Measurements from ENCODE around the gene LRRC9.
A peak's percentile ranks its signal among the peaks of the same experiment; 100 is the strongest.

The LRRC9 gene

GRCh38 chr14:59918824-59919569 is 947 bp upstream of the LRRC9 start:
- Histone ChIP-seq H3K4me1 (ENCODE audit: control insufficient read depth in 1 of 2, insufficient read depth in 2 of 2, low read length in 2 of 2) (no peaks in the 10 kb centered on the region), H3K36me3 (ENCODE audit: control insufficient read depth in 1 of 2, insufficient read depth in 2 of 2, low read length in 2 of 2) (no peaks in the 10 kb centered on the region), H3K18ac (ENCODE audit: low read length) (peak overlapping the region; percentile 70), H4K8ac (ENCODE audit: low read depth, low read length) (peak overlapping the region; percentile 57), H3K9ac (ENCODE audit: low read length) (peak overlapping the region; percentile 30), H3K9me3 (ENCODE audit: insufficient read depth, low read depth, low read length) (no peaks in the 10 kb centered on the region), H3K4me3 (ENCODE audit: low read depth, low read length) (peak overlapping the region; percentile 71), H3K14ac (ENCODE audit: low read length) (no peak overlapping the region), H3K79me1 (ENCODE audit: low read length) (peaks cover 4% of the 10 kb centered on the region), H3K79me2 (ENCODE audit: control insufficient read depth, insufficient read depth, low read length, poor library complexity) (no peaks in the 10 kb centered on the region), H2BK12ac (ENCODE audit: low read length) (no peak overlapping the region), H2AFZ (ENCODE audit: insufficient read depth, low read length, poor library complexity) (peak overlapping the region; percentile 73), H2AK5ac (ENCODE audit: low read length) (no peak overlapping the region), H2BK5ac (ENCODE audit: low read depth, low read length, poor library complexity) (no peak overlapping the region), H3K4me2 (ENCODE audit: low read length) (peak overlapping the region; percentile 66), H4K91ac (ENCODE audit: low read depth, low read length) (peak overlapping the region; percentile 8), H3K27me3 (ENCODE audit: insufficient read depth, low read length) (no peaks in the 10 kb centered on the region), H3K4ac (ENCODE audit: low read depth, low read length) (no peak overlapping the region), H3K23ac (ENCODE audit: low read length) (no peak overlapping the region), H3K27ac (ENCODE audit: low read depth, low read length) (no peak overlapping the region), H2BK120ac (ENCODE audit: insufficient read depth, low read length, poor library complexity) (peak overlapping the region; percentile 6), H4K12ac (ENCODE audit: low read depth, low read length) (no peak overlapping the region)
- no CpG with 5 or more reads among the region's 18 CpGs for WGBS (ENCODE audit: extremely low coverage, insufficient coverage, insufficient read length)
- DNase-seq: peak; percentile 49 to 67

GRCh38 chr14:59920378-59920683 is 387 bp downstream of the LRRC9 start:
- Histone ChIP-seq H3K4me3 (ENCODE audit: low read depth, low read length) (no peak overlapping the region), H2BK120ac (ENCODE audit: insufficient read depth, low read length, poor library complexity) (no peak overlapping the region), H3K4me2 (ENCODE audit: low read length) (peak overlapping the region; percentile 56), H3K27me3 (ENCODE audit: insufficient read depth, low read length) (no peaks in the 10 kb centered on the region), H3K27ac (ENCODE audit: low read depth, low read length) (no peak overlapping the region), H2AFZ (ENCODE audit: insufficient read depth, low read length, poor library complexity) (no peak overlapping the region), H3K14ac (ENCODE audit: low read length) (no peak overlapping the region), H3K9me3 (ENCODE audit: insufficient read depth, low read depth, low read length) (no peaks in the 10 kb centered on the region), H3K79me1 (ENCODE audit: low read length) (peaks cover 4% of the 10 kb centered on the region), H2BK5ac (ENCODE audit: low read depth, low read length, poor library complexity) (no peak overlapping the region), H4K12ac (ENCODE audit: low read depth, low read length) (no peak overlapping the region), H2BK12ac (ENCODE audit: low read length) (no peak overlapping the region), H3K79me2 (ENCODE audit: control insufficient read depth, insufficient read depth, low read length, poor library complexity) (no peaks in the 10 kb centered on the region), H3K9ac (ENCODE audit: low read length) (no peak overlapping the region), H3K36me3 (ENCODE audit: control insufficient read depth in 1 of 2, insufficient read depth in 2 of 2, low read length in 2 of 2) (no peaks in the 10 kb centered on the region), H4K8ac (ENCODE audit: low read depth, low read length) (no peak overlapping the region), H2AK5ac (ENCODE audit: low read length) (no peak overlapping the region), H4K91ac (ENCODE audit: low read depth, low read length) (no peak overlapping the region), H3K4me1 (ENCODE audit: control insufficient read depth in 1 of 2, insufficient read depth in 2 of 2, low read length in 2 of 2) (no peaks in the 10 kb centered on the region), H3K23ac (ENCODE audit: low read length) (no peak overlapping the region), H3K4ac (ENCODE audit: low read depth, low read length) (no peak overlapping the region), H3K18ac (ENCODE audit: low read length) (no peak overlapping the region)
- DNase-seq: no peak
- WGBS (ENCODE audit: extremely low coverage, insufficient coverage, insufficient read length): no CpG with 5 or more reads among the region's 1 CpG

GRCh38 chr14:59925797-59926196 is 5.9 kb downstream of the LRRC9 start:
- no peaks in the 10 kb centered on the region for H3K36me3 ChIP-seq (ENCODE audit: control insufficient read depth in 1 of 2, insufficient read depth in 2 of 2, low read length in 2 of 2)
- no peaks in the 10 kb centered on the region for H3K79me1 ChIP-seq (ENCODE audit: low read length)
- no peak overlapping the region for H3K4me2 ChIP-seq (ENCODE audit: low read length)
- no peak overlapping the region for H2AFZ ChIP-seq (ENCODE audit: insufficient read depth, low read length, poor library complexity)
- no peak overlapping the region for H3K18ac ChIP-seq (ENCODE audit: low read length)
- H3K9ac ChIP-seq (ENCODE audit: low read length): no peak overlapping the region
- H4K91ac ChIP-seq (ENCODE audit: low read depth, low read length): no peak overlapping the region
- H3K27me3 ChIP-seq (ENCODE audit: insufficient read depth, low read length): no peaks in the 10 kb centered on the region
- H2BK120ac ChIP-seq (ENCODE audit: insufficient read depth, low read length, poor library complexity): no peak overlapping the region
- H3K4ac ChIP-seq (ENCODE audit: low read depth, low read length): no peak overlapping the region
- no peak overlapping the region for H4K12ac ChIP-seq (ENCODE audit: low read depth, low read length)
- H4K8ac ChIP-seq (ENCODE audit: low read depth, low read length): no peak overlapping the region
- H2BK5ac ChIP-seq (ENCODE audit: low read depth, low read length, poor library complexity): no peak overlapping the region
- no CpG with 5 or more reads among the region's 2 CpGs for WGBS (ENCODE audit: extremely low coverage, insufficient coverage, insufficient read length)
- no peak overlapping the region for H3K27ac ChIP-seq (ENCODE audit: low read depth, low read length)
- no peaks in the 10 kb centered on the region for H3K4me1 ChIP-seq (ENCODE audit: control insufficient read depth in 1 of 2, insufficient read depth in 2 of 2, low read length in 2 of 2)
- H3K23ac ChIP-seq (ENCODE audit: low read length): no peak overlapping the region
- no peak for DNase-seq
- H3K4me3 ChIP-seq (ENCODE audit: low read depth, low read length): no peak overlapping the region
- H2BK12ac ChIP-seq (ENCODE audit: low read length): no peak overlapping the region
- H2AK5ac ChIP-seq (ENCODE audit: low read length): no peak overlapping the region
- no peaks in the 10 kb centered on the region for H3K9me3 ChIP-seq (ENCODE audit: insufficient read depth, low read depth, low read length)
- H3K79me2 ChIP-seq (ENCODE audit: control insufficient read depth, insufficient read depth, low read length, poor library complexity): no peaks in the 10 kb centered on the region
- H3K14ac ChIP-seq (ENCODE audit: low read length): no peak overlapping the region

- Histone ChIP-seq H4K12ac (ENCODE audit: low read depth, low read length) (no peak overlapping the region), H4K91ac (ENCODE audit: low read depth, low read length) (no peak overlapping the region), H3K4me3 (ENCODE audit: low read depth, low read length) (no peak overlapping the region), H3K79me2 (ENCODE audit: control insufficient read depth, insufficient read depth, low read length, poor library complexity) (no peaks in the 10 kb centered on the region), H2AK5ac (ENCODE audit: low read length) (no peak overlapping the region), H4K8ac (ENCODE audit: low read depth, low read length) (no peak overlapping the region), H3K9ac (ENCODE audit: low read length) (no peak overlapping the region), H3K14ac (ENCODE audit: low read length) (no peak overlapping the region), H2BK5ac (ENCODE audit: low read depth, low read length, poor library complexity) (no peak overlapping the region), H3K27ac (ENCODE audit: low read depth, low read length) (no peak overlapping the region), H2BK120ac (ENCODE audit: insufficient read depth, low read length, poor library complexity) (no peak overlapping the region), H3K18ac (ENCODE audit: low read length) (no peak overlapping the region), H3K36me3 (ENCODE audit: control insufficient read depth in 1 of 2, insufficient read depth in 2 of 2, low read length in 2 of 2) (no peaks in the 10 kb centered on the region), H3K9me3 (ENCODE audit: insufficient read depth, low read depth, low read length) (no peaks in the 10 kb centered on the region), H3K23ac (ENCODE audit: low read length) (no peak overlapping the region), H3K4ac (ENCODE audit: low read depth, low read length) (no peak overlapping the region), H3K4me2 (ENCODE audit: low read length) (no peak overlapping the region), H3K4me1 (ENCODE audit: control insufficient read depth in 1 of 2, insufficient read depth in 2 of 2, low read length in 2 of 2) (no peaks in the 10 kb centered on the region), H2AFZ (ENCODE audit: insufficient read depth, low read length, poor library complexity) (no peak overlapping the region), H3K79me1 (ENCODE audit: low read length) (no peaks in the 10 kb centered on the region), H3K27me3 (ENCODE audit: insufficient read depth, low read length) (no peaks in the 10 kb centered on the region), H2BK12ac (ENCODE audit: low read length) (no peak overlapping the region)
- no peak for DNase-seq
- WGBS (ENCODE audit: extremely low coverage, insufficient coverage, insufficient read length): no CpG with 5 or more reads among the region's 1 CpG
Measured at GRCh38 chr14:59926534-59926933, 6.6 kb downstream of the LRRC9 start.
